ENCODE results near the gene LARP4B. TPM values are rescaled to one million over a fixed set of nuclear protein-coding genes. Genes with fewer than 3 reads are reported as not detected.

The LARP4B gene
- total and polyA plus RNA-seq, 2 of the 13 experiments (the other 11 are each of a cell fraction or from before 2014, with no cell fraction given): 19.5 to 30.2 TPM

GRCh38 chr10:970311-971149, 39.0 kb upstream of the LARP4B start (continued):
- TF ChIP-seq FOXJ3 (CRISPR knock-in tag; IDR thresholded peaks at IDR 0.05; ENCODE audit: borderline replicate concordance): peak; percentile 71; the same call in 1 of the 2 replicates
- TF ChIP-seq PCBP2 (optimal IDR thresholded peaks at IDR 0.05; ENCODE audit: low read depth, low read length, poor library complexity, severe bottlenecking): no peak
- TF ChIP-seq CENPBD1 (CRISPR knock-in tag; IDR thresholded peaks at IDR 0.05; ENCODE audit: borderline replicate concordance, low read depth): no peak
- no peak for TF ChIP-seq ZBTB3 (CRISPR knock-in tag; IDR thresholded peaks at IDR 0.05; ENCODE audit: borderline replicate concordance, low read depth)
- no peak for TF ChIP-seq ZFP62 (CRISPR knock-in tag; IDR thresholded peaks at IDR 0.05)
- TF ChIP-seq ZNF383 (CRISPR knock-in tag; IDR thresholded peaks at IDR 0.05; ENCODE audit: borderline replicate concordance): no peak
- no peak for TF ChIP-seq ZNF468 (CRISPR knock-in tag; IDR thresholded peaks at IDR 0.05)
- no peak for TF ChIP-seq ZUFSP (CRISPR knock-in tag; IDR thresholded peaks at IDR 0.05; ENCODE audit: borderline replicate concordance)
- TF ChIP-seq NPAS2 (CRISPR knock-in tag; IDR thresholded peaks at IDR 0.05; ENCODE audit: borderline replicate concordance): no peak
- TF ChIP-seq ZBTB49 (CRISPR knock-in tag; IDR thresholded peaks at IDR 0.05; ENCODE audit: borderline replicate concordance): no peak
- TF ChIP-seq ZNF547 (CRISPR knock-in tag; IDR thresholded peaks at IDR 0.05): 0 out of 2 replicates have a peak, but pooled peaks have one; percentile 40
- TF ChIP-seq MIXL1 (CRISPR knock-in tag; IDR thresholded peaks at IDR 0.05): 0 out of 2 replicates have a peak, but pooled peaks have one; percentile 8
- TF ChIP-seq ZC3H13 (CRISPR knock-in tag; IDR thresholded peaks at IDR 0.05): no peak
- no peak for TF ChIP-seq ZNF263 (CRISPR knock-in tag; IDR thresholded peaks at IDR 0.05)
- TF ChIP-seq ZNF18 (CRISPR knock-in tag; IDR thresholded peaks at IDR 0.05; ENCODE audit: insufficient replicate concordance): no peak
- no peak for TF ChIP-seq TBP (CRISPR knock-in tag; IDR thresholded peaks at IDR 0.05)
